Dendritic cell treated with granulocyte-macrophage colony-stimulating factor and Interleukin-4, amounts not matched to agents 40 ng/mL and 50 ng/mL, for 4 days (primary cell): Measurements from ENCODE around the gene ELP1.
"Not testable (repeated sequence)": the region's sequence is repeated elsewhere in the genome, so short reads cannot be mapped to it uniquely, and the experiment has no call there.

Experiments used
- H3K27ac Mint-ChIP-seq: one replicate; pipeline ENCODE4 v1.8.0; 2022; ENCODE audit warnings: mild to moderate bottlenecking, mixed read lengths
- H3K27me3 Mint-ChIP-seq: one replicate; pipeline ENCODE4 v1.8.0; 2022; ENCODE audit warnings: mild to moderate bottlenecking, mixed read lengths
- H3K36me3 Mint-ChIP-seq: one replicate; pipeline ENCODE4 v1.8.0; 2022; ENCODE audit warnings: low read depth, mixed read lengths
- H3K4me1 Mint-ChIP-seq: one replicate; pipeline ENCODE4 v1.8.0; 2022; ENCODE audit warnings: low read depth, mixed read lengths
- H3K4me3 Mint-ChIP-seq: one replicate; pipeline ENCODE4 v1.8.0; 2022; ENCODE audit warnings: mild to moderate bottlenecking, moderate library complexity, mixed read lengths
- H3K9me3 Mint-ChIP-seq: one replicate; pipeline ENCODE4 v1.8.0; 2022; ENCODE audit warnings: mixed read lengths
- intact Hi-C: fragments of 100-400 bp; cut with micrococcal nuclease; formaldehyde crosslinking; loops from one replicate; pipeline ENCODE4 v1.15.0; 2022

ELP1 gene

GRCh38 chr9:108910402-108910801 lies 23.5 kb downstream of the ELP1 start:
- H3K9me3 Mint-ChIP-seq, result no peaks in the 10 kb centered on the region
- peaks cover 7% of the 10 kb centered on the region for H3K4me1 Mint-ChIP-seq
- H3K4me3 Mint-ChIP-seq, result no peak overlapping the region
- peaks cover 79% of the 10 kb centered on the region for H3K36me3 Mint-ChIP-seq
- intact Hi-C loops, result no loop called here
- no peak overlapping the region for H3K27ac Mint-ChIP-seq
- no peaks in the 10 kb centered on the region for H3K27me3 Mint-ChIP-seq

DNA sequence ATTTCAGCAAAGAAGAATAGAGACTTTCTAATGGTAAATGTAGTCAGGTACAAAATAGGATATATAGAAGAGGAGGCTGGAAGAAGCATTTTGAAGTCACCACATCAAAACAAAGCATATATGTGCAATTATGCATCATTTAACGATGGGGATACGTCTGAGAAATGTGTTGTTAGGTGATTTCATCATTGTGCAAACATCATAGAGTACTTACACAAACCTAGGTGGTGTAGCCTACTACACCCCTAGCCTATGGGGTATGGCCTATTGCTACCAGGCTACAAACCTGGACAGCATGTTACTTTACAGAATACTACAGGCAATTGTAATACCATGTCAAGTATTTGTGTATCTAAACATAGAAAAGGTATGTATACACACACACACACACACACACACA lies 28.4 kb downstream of the ELP1 start:
- Mint-ChIP-seq H3K4me1 (peaks cover 6% of the 10 kb centered on the region), H3K27ac (no peak overlapping the region), H3K27me3 (no peaks in the 10 kb centered on the region), H3K4me3 (no peak overlapping the region), H3K36me3 (peaks cover 86% of the 10 kb centered on the region), H3K9me3 (no peaks in the 10 kb centered on the region)
- intact Hi-C loops, result no loop called here

GRCh38 chr9:108904161-108904560 lies 29.8 kb downstream of the ELP1 start:
- H3K9me3 Mint-ChIP-seq, result no peaks in the 10 kb centered on the region
- H3K4me1 Mint-ChIP-seq, result peaks cover 6% of the 10 kb centered on the region
- no peak overlapping the region for H3K27ac Mint-ChIP-seq
- no peaks in the 10 kb centered on the region for H3K27me3 Mint-ChIP-seq
- H3K36me3 Mint-ChIP-seq, result peaks cover 89% of the 10 kb centered on the region
- H3K4me3 Mint-ChIP-seq, result no peak overlapping the region
- intact Hi-C loops, result no loop called here

- intact Hi-C loops, result no loop called here
- Mint-ChIP-seq H3K4me3 (no peak overlapping the region), H3K36me3 (peaks cover 89% of the 10 kb centered on the region), H3K4me1 (peaks cover 6% of the 10 kb centered on the region), H3K9me3 (no peaks in the 10 kb centered on the region), H3K27ac (no peak overlapping the region), H3K27me3 (no peaks in the 10 kb centered on the region)
Observed at GRCh38 chr9:108903420-108904103, 30.4 kb downstream of the ELP1 start.

GRCh38 chr9:108900176-108900575 lies 33.7 kb downstream of the ELP1 start:
- Mint-ChIP-seq H3K36me3 (peaks cover 93% of the 10 kb centered on the region), H3K27ac (no peak overlapping the region), H3K27me3 (no peaks in the 10 kb centered on the region), H3K9me3 (no peaks in the 10 kb centered on the region), H3K4me1 (peaks cover 6% of the 10 kb centered on the region), H3K4me3 (no peak overlapping the region)
- intact Hi-C loops, result no loop called here

DNA sequence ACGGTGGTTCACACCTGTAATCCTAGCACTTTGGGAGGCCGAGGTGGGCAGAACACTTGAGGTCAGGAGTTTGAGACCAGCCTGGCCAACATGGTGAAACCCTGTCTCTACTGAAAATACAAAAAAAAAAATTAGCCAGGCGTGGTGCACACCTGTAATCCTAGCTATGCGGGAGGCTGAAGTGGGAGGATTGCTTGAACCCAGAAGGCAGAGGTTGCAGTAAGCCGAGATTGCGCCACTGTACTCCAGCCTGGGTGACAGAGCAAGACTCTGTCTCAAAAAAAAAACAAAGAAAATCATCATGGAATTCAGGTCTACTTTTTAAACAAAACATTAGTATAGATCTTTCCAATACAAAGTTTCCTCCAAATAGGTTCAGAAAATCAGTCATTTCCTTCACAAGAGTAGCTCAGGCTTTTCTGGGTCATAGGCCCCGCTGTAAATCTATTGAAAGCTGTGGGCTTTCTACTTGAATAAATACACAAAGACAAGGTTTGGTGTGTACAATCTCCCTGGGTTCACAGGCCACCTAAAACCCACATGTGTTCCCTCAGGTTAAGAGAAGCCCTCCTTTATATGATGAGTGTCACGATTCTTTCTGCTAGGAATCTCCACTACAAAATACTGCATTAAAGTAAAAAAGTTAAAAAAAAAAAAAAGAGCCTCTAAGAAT lies 34.8 kb downstream of the ELP1 start:
- H3K27ac Mint-ChIP-seq, H3K27me3 Mint-ChIP-seq, intact Hi-C loops, H3K9me3 Mint-ChIP-seq, H3K4me1 Mint-ChIP-seq, H3K4me3 Mint-ChIP-seq: not testable (repeated sequence)
- peaks cover 96% of the 10 kb centered on the region for H3K36me3 Mint-ChIP-seq

DNA sequence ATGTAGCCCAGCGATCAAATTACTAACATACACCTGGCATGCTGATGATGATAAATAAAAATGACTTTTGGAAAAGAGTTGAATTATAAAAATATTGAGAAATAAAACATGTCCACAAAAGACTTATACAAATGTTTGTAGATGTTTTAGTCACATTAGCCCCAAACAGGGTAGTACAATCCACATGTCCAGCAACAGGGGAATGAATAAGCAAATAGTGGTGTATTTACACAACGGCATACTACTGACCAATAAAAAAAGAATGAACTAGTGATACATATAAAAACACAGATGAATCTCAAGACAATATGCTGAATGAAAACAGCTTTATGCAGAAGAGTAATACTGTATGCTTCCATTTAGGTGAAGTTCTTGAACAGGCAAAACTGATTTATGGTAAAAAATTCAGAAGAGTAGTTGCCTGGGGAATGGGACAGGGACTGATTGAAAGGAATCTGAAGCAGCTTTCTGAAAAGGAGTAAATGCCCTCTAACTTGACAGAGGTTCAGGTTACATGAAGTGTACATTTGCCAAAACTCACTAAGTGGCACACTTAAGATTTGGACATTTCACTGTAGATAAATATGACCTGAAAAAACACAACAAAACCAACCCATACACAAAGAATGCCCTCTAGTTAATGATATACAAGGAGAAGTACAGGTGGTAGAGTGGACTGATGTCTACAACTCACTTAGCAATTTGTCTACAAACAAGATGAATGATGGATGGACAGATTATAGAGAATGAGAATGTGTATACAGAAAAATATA lies 36.4 kb downstream of the ELP1 start:
- intact Hi-C loops, result no loop called here
- no peak overlapping the region for H3K4me3 Mint-ChIP-seq
- peaks cover 96% of the 10 kb centered on the region for H3K36me3 Mint-ChIP-seq
- no peaks in the 10 kb centered on the region for H3K4me1 Mint-ChIP-seq
- H3K27ac Mint-ChIP-seq, result no peak overlapping the region
- no peaks in the 10 kb centered on the region for H3K9me3 Mint-ChIP-seq
- H3K27me3 Mint-ChIP-seq, result no peaks in the 10 kb centered on the region

DNA sequence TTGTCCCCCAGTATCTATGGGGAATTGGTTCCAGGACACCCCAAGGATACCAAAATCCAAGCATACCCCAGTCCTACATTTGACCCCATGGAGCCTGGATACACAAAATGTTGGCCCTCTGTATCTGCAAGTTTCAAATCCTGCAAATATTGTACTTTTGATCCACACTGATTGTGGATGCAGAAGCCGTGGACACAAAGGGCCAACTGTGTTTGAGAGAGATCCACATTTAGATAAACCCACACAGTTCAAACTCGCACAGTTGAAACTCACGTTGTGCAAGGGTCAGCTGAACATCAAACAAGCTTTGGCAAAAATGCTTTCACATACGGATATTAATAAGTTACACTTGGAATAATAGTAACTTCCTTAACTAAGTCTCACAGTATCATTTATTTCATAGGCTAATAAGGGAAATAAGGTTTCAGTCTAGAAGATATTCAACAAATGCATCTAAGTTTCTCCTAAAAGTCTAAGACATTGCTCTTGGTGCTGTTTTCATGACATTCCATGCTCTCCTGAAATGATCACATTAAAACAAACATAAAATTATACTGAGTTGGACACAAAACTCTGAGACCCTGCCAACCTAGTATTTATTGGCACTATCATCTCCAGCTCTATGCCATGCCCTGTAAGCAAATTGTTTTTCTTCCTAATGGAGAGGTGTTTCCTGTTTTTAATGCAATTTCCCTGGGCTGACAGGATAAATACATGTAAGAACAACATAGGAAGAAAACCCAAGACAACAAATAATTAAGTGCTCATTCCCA lies 39.5 kb downstream of the ELP1 start:
- H3K4me3 Mint-ChIP-seq, result no peak overlapping the region
- no peaks in the 10 kb centered on the region for H3K4me1 Mint-ChIP-seq
- intact Hi-C loops, result no loop called here
- H3K27me3 Mint-ChIP-seq, result no peaks in the 10 kb centered on the region
- H3K9me3 Mint-ChIP-seq, result no peaks in the 10 kb centered on the region
- no peak overlapping the region for H3K27ac Mint-ChIP-seq
- peaks cover 95% of the 10 kb centered on the region for H3K36me3 Mint-ChIP-seq

GRCh38 chr9:108889649-108890067 lies 44.3 kb downstream of the ELP1 start:
- no peaks in the 10 kb centered on the region for H3K9me3 Mint-ChIP-seq
- H3K27me3 Mint-ChIP-seq, result no peaks in the 10 kb centered on the region
- peaks cover 78% of the 10 kb centered on the region for H3K36me3 Mint-ChIP-seq
- intact Hi-C loops, result no loop called here
- H3K4me3 Mint-ChIP-seq, result no peak overlapping the region
- peaks cover 10% of the 10 kb centered on the region for H3K4me1 Mint-ChIP-seq
- no peak overlapping the region for H3K27ac Mint-ChIP-seq

DNA sequence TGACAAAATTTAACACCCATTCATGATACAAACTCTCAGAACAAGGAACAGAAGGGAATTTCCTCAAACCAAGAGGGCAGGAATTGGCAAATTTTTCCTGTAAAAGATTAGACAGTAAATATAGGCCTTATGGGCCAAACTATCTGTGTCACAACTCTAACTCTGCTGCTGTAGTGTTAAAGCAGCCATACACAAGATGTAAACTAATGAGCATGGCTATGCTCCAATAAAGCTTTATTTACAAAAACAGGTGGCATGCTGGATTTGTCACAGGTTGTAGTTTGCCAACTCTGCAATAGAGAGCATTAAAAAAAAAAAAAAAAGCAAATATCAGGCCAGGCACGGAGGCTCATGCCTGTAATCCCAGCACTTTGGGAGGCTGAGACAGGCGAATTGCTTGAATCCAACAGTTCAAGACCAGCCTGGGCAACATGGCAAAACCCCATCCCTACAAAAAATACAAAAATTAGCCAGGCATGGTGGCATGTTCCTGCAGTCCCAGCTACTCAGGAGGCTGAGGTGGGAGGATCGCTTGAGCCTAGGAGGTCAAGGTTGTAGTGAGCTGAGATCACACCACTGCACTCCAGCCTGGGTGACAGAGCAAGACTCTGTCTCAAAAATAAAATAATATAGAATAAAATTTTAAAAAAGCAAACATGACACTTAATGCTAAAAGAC lies 47.2 kb downstream of the ELP1 start:
- Mint-ChIP-seq H3K4me1 (peaks cover 10% of the 10 kb centered on the region), H3K36me3 (peaks cover 70% of the 10 kb centered on the region)
- intact Hi-C loops, H3K9me3 Mint-ChIP-seq, H3K27ac Mint-ChIP-seq, H3K27me3 Mint-ChIP-seq, H3K4me3 Mint-ChIP-seq: not testable (repeated sequence)

DNA sequence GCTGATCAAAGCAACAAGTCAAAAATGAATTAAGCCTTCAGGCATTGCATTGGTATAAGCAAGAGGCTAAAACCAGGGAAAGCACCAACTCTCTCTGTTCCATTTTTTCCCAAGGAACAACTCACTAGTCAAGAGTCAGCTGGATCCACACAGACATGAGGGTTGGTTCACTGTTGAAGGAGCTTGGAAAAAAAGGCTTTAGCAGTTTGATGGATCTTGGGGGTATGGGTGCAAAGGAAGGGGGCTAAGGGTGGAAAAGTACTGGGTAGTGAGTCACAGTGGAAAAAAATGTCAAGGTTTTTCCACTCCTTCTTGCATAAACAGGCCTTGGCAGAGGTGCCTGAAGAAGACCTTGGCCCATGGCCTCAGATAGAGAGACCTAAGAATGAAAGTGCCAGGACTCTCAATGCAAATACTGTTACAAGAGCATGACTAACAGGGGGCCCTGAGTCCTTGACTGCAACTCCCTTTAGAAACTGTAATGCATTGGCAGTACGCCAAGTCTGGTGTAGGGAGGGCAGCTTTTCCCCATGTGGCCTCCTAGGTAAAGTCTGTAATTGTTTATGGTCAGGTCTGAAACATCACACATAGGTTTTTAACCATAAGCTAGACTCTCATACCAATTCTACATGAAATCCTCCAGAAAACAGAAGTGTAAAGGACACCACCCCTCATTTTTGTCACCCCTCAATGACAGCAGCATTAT lies 48.1 kb downstream of the ELP1 start:
- peaks cover 10% of the 10 kb centered on the region for H3K4me1 Mint-ChIP-seq
- H3K4me3 Mint-ChIP-seq, result no peak overlapping the region
- intact Hi-C loops, result no loop called here
- no peak overlapping the region for H3K27ac Mint-ChIP-seq
- H3K36me3 Mint-ChIP-seq, result peaks cover 64% of the 10 kb centered on the region
- H3K9me3 Mint-ChIP-seq, result no peaks in the 10 kb centered on the region
- H3K27me3 Mint-ChIP-seq, result no peaks in the 10 kb centered on the region

DNA sequence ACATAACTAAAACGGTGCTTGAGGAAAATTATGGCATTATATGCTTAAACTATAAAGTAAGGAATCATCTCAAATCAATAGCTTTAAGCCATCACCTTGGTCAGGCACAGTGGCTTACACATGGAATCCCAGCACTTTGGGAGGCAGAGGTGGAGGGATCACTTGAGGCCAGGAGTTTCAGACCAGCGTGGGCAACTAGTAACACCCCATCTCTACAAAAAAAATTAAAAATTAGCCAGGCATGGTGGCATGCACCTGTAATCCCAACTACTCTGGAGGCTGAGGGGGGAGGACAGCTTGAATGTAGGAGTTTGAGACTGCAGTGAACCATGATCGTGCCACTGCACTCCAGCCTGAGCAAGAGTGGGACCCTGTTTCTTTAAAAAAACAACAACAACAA lies 49.2 kb downstream of the ELP1 start:
- H3K4me1 Mint-ChIP-seq, result peaks cover 10% of the 10 kb centered on the region
- no peaks in the 10 kb centered on the region for H3K9me3 Mint-ChIP-seq
- no peaks in the 10 kb centered on the region for H3K27me3 Mint-ChIP-seq
- H3K27ac Mint-ChIP-seq, result no peak overlapping the region
- intact Hi-C loops, result no loop called here
- peaks cover 64% of the 10 kb centered on the region for H3K36me3 Mint-ChIP-seq
- H3K4me3 Mint-ChIP-seq, result no peak overlapping the region

DNA sequence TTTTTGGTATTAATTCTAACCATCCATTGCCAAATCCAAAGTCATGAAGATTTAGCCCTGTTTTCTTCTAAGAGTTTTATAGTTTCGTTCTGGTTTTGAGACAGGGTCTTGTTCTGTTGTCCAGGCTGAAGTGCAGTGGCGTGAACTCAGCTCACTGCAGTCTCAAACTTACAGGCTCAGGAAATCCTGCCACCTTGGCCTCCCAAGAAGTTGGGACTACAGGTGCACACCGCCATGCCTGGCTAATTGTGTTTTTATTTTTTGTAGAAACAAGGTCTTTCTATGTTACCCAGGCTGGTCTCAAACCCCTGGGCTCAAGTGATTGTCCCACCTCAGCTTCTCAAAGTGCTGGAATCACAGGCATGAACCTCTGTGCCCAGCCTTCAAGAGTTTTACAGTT lies 50.8 kb downstream of the ELP1 start:
- intact Hi-C loops, result no loop called here
- Mint-ChIP-seq H3K27me3 (no peaks in the 10 kb centered on the region), H3K4me1 (peaks cover 10% of the 10 kb centered on the region), H3K4me3 (no peak overlapping the region), H3K27ac (no peak overlapping the region), H3K36me3 (peaks cover 71% of the 10 kb centered on the region), H3K9me3 (no peaks in the 10 kb centered on the region)
